ENCODE results near the gene BBS9. TPM values are rescaled to one million over a fixed set of nuclear protein-coding genes. Genes with fewer than 3 reads are reported as not detected.

BBS9 gene
- total and polyA plus RNA-seq, 2 donors (not counting 3 experiments of a cell fraction or from before 2014, with no cell fraction given) = 5.7 to 17.4 TPM

DNA sequence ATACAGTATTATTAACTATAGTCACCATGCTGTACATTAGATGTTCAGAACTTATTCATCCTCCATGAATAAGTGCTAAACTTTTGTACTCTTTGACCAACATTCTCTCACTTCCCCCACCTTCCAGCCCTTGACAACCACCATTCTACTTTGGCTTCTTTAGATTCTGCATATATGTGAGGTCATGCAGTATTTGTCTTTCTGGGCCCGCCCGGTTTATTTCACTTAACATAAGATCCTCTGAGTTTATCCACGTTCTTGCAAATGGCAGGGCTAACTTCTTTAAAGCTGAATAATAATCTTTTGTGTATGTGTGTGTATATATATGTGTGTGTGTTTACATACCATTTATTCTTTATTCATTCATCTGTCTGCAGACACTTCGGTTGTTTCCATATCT is 336.8 kb downstream of the BBS9 start:
- ChIA-PET POLR2A (no interaction called here), CTCF (no interaction called here)
- H3K9me3 ChIP-seq (replicated peaks; ENCODE audit: control insufficient read depth, insufficient read depth, low read length) = no peaks in the 10 kb centered on the region
- no peak overlapping the region for H3K9ac ChIP-seq (replicated peaks; ENCODE audit: extremely low read depth, insufficient read depth, low read length)
- H4K20me1 ChIP-seq (replicated peaks; ENCODE audit: control insufficient read depth, extremely low read depth, insufficient read depth, low read length) = no peaks in the 10 kb centered on the region
- no peaks in the 10 kb centered on the region for H3K79me2 ChIP-seq (ENCODE audit: control insufficient read depth, insufficient read depth, low read length)
- H3K9me1 ChIP-seq (replicated peaks; ENCODE audit: control insufficient read depth, extremely low read depth, insufficient read depth, low read length) = no peaks in the 10 kb centered on the region
- TF ChIP-seq, protein P1, sequence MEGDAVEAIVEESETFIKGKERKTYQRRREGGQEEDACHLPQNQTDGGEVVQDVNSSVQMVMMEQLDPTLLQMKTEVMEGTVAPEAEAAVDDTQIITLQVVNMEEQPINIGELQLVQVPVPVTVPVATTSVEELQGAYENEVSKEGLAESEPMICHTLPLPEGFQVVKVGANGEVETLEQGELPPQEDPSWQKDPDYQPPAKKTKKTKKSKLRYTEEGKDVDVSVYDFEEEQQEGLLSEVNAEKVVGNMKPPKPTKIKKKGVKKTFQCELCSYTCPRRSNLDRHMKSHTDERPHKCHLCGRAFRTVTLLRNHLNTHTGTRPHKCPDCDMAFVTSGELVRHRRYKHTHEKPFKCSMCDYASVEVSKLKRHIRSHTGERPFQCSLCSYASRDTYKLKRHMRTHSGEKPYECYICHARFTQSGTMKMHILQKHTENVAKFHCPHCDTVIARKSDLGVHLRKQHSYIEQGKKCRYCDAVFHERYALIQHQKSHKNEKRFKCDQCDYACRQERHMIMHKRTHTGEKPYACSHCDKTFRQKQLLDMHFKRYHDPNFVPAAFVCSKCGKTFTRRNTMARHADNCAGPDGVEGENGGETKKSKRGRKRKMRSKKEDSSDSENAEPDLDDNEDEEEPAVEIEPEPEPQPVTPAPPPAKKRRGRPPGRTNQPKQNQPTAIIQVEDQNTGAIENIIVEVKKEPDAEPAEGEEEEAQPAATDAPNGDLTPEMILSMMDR (IDR thresholded peaks at IDR 0.05; ENCODE audit: extremely low read depth in 1 of 2, insufficient read depth in 1 of 2, low read depth in 1 of 2, low read length in 2 of 2) = no peak
- no peak for TF ChIP-seq POLR2A (IDR thresholded peaks at IDR 0.05; ENCODE audit: low read depth, low read length)
- TF ChIP-seq, protein P2, sequence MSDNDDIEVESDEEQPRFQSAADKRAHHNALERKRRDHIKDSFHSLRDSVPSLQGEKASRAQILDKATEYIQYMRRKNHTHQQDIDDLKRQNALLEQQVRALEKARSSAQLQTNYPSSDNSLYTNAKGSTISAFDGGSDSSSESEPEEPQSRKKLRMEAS (IDR thresholded peaks at IDR 0.05; ENCODE audit: insufficient read depth, insufficient read length) = no peak
- TF ChIP-seq GATA2 (IDR thresholded peaks at IDR 0.05; ENCODE audit: insufficient read depth, insufficient read length, low read depth, low read length) = no peak
- TF ChIP-seq EZH2 (IDR thresholded peaks at IDR 0.05; ENCODE audit: borderline replicate concordance, low read depth, low read length, severe bottlenecking) = no peak
- no peak for TF ChIP-seq MYC (IDR thresholded peaks at IDR 0.05; ENCODE audit: low read depth, low read length)
- no peak for TF ChIP-seq FOS (IDR thresholded peaks at IDR 0.05; ENCODE audit: borderline replicate concordance, insufficient read depth, low read length)
- TF ChIP-seq JUN (IDR thresholded peaks at IDR 0.05; ENCODE audit: borderline replicate concordance, insufficient read depth, insufficient read length, low read depth) = no peak
- TF ChIP-seq POLR2AphosphoS5 (IDR thresholded peaks at IDR 0.05; ENCODE audit: insufficient read depth, low read depth, low read length) = no peak
- FAIRE-seq (no peak), DNase-seq (ENCODE audit: low read depth, low spot score) (no peak)
- no TSS peak for BruUV-seq (replicated peaks)
- H3K36me3 ChIP-seq (ENCODE audit: control insufficient read depth in 2 of 2, extremely low read depth in 1 of 2, insufficient read depth in 2 of 2, low read length in 2 of 2) = no peaks in the 10 kb centered on the region
- H2AFZ ChIP-seq (ENCODE audit: low read depth, low read length) = no peak overlapping the region
- intact Hi-C loops (cut with micrococcal nuclease) = no loop called here
- H3K4me2 ChIP-seq (ENCODE audit: insufficient read depth, low read length) = no peak overlapping the region
- H3K27ac ChIP-seq (ENCODE audit: insufficient read depth, low read depth, low read length) = no peak overlapping the region
- H3K4me1 ChIP-seq (ENCODE audit: control insufficient read depth, extremely low read depth, insufficient read depth, low read length) = no peaks in the 10 kb centered on the region
- dilution Hi-C loops (cut with MboI; ENCODE audit: extremely low pct_ligation_motif_present, low sequenced_read_pairs) = no loop called here
- no peak overlapping the region for H3K4me3 ChIP-seq (replicated peaks in 1 of 3; ENCODE audit: insufficient read depth in 1 of 3, low read depth in 1 of 3, low read length in 3 of 3)
- no peaks in the 10 kb centered on the region for H3K27me3 ChIP-seq (ENCODE audit: control insufficient read depth in 2 of 2, insufficient read depth in 2 of 2, low read length in 2 of 2)

All from endothelial cell of umbilical vein (primary cell).